Measurements from ENCODE around the gene GLI3.

DNA sequence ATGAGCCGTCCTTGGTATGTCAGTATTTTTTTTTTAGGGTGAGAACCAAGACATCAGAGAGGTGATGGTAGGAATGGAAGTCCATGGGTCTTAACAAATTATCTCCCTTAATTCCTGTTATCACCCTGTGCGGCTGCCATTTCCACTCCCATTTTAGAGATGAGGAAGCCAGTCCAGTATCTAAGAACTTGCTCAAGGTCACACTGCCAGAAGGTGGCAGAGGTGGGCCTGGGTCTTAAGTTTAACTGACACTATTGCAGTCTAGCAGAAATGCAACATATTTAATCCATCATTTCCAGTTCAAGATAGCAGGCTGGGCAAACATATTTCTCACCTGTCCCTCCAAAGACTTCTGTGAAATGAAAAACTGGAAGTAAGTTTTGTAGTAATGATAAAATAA, 108.3 kb downstream of the GLI3 start:
- TF ChIP-seq, protein P1, sequence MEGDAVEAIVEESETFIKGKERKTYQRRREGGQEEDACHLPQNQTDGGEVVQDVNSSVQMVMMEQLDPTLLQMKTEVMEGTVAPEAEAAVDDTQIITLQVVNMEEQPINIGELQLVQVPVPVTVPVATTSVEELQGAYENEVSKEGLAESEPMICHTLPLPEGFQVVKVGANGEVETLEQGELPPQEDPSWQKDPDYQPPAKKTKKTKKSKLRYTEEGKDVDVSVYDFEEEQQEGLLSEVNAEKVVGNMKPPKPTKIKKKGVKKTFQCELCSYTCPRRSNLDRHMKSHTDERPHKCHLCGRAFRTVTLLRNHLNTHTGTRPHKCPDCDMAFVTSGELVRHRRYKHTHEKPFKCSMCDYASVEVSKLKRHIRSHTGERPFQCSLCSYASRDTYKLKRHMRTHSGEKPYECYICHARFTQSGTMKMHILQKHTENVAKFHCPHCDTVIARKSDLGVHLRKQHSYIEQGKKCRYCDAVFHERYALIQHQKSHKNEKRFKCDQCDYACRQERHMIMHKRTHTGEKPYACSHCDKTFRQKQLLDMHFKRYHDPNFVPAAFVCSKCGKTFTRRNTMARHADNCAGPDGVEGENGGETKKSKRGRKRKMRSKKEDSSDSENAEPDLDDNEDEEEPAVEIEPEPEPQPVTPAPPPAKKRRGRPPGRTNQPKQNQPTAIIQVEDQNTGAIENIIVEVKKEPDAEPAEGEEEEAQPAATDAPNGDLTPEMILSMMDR (IDR thresholded peaks at IDR 0.05): no peak
- TF ChIP-seq POLR2A (IDR thresholded peaks at IDR 0.05): no peak

Data from tibial nerve (tissue), 3 donors.